SH-SY5Y (cell line): Measurements from ENCODE around the gene MRPL42.

Experiments used
- GATA2 ChIP-seq: IDR thresholded peaks from 2 replicates; pipeline ENCODE4 v1.6.1; 2011; ENCODE audit warnings: mild to moderate bottlenecking, low read depth, low read length
- GATA3 ChIP-seq: IDR thresholded peaks from 2 replicates; pipeline ENCODE4 v1.6.1; 2011; ENCODE audit warnings: low read depth, mild to moderate bottlenecking, low read length, moderate library complexity

DNA sequence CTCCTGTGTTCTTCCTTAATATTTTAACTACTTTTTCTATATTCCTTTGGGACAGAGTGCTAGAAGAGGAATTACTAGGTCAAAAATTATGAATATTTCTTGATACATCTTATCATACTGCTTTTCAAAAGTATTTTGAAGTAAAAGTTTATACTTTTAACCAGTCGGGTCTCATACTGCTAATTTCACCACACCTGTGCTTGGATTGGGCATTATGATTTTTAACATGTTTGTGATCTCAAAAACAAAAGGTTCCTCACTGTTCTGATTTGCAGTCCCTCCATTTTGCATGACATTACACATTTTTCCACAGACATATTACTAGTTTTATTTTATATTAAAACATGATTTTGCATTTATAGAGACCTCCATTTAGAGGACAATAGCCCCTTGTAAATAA, 32.9 kb downstream of the MRPL42 start:
- TF ChIP-seq GATA2 (no peak), GATA3 (no peak)
